GM12864 (cell line): Measurements from ENCODE around the gene PRRC2B.

Experiments
- DNase-seq: peaks from one replicate; pipeline ENCODE4 v3.0.0-alpha.2; 2011; ENCODE audit warnings: low read depth
- H3K4me3 ChIP-seq: 2 replicates; pipeline ENCODE4 v1.5.1; 2011; ENCODE audit warnings: mild to moderate bottlenecking, low read depth, low read length, control low read depth
- TF ChIP-seq, protein P1 (sequence below): IDR thresholded peaks from 2 replicates; pipeline ENCODE4 v1.5.1; 2011; ENCODE audit warnings: low read depth, mild to moderate bottlenecking, moderate library complexity, low read length, control low read depth, inconsistent platforms; ENCODE audit errors: missing control alignments

Gene PRRC2B

GRCh38 chr9:131476777-131477345 lies 83.0 kb downstream of the PRRC2B start:
- H3K4me3 ChIP-seq: no peak overlapping the region
- DNase-seq: no peak
- TF ChIP-seq, protein P1, sequence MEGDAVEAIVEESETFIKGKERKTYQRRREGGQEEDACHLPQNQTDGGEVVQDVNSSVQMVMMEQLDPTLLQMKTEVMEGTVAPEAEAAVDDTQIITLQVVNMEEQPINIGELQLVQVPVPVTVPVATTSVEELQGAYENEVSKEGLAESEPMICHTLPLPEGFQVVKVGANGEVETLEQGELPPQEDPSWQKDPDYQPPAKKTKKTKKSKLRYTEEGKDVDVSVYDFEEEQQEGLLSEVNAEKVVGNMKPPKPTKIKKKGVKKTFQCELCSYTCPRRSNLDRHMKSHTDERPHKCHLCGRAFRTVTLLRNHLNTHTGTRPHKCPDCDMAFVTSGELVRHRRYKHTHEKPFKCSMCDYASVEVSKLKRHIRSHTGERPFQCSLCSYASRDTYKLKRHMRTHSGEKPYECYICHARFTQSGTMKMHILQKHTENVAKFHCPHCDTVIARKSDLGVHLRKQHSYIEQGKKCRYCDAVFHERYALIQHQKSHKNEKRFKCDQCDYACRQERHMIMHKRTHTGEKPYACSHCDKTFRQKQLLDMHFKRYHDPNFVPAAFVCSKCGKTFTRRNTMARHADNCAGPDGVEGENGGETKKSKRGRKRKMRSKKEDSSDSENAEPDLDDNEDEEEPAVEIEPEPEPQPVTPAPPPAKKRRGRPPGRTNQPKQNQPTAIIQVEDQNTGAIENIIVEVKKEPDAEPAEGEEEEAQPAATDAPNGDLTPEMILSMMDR: no peak

DNA sequence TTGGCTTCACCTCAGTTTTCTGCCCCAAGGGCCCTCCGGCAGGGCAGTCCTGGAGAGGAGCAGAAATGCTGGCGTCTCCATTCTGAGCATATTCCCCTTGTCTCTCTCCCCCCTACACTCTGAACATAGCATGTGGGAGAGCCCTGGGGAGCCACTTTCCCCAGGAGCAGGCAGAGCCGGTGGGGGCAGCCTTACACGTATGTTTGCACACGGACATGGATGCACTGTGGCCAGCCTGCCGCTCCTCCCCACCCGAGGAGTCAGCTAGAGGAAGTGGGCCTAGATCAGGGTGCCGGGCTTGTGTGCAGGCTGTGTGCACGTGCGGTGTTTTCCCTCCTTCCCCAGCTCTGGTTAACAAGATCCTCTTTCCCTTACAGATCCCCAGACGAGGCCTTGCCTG lies 83.5 kb downstream of the PRRC2B start:
- H3K4me3 ChIP-seq: no peak overlapping the region
- no peak for DNase-seq
- TF ChIP-seq, protein P1: no peak

DNA sequence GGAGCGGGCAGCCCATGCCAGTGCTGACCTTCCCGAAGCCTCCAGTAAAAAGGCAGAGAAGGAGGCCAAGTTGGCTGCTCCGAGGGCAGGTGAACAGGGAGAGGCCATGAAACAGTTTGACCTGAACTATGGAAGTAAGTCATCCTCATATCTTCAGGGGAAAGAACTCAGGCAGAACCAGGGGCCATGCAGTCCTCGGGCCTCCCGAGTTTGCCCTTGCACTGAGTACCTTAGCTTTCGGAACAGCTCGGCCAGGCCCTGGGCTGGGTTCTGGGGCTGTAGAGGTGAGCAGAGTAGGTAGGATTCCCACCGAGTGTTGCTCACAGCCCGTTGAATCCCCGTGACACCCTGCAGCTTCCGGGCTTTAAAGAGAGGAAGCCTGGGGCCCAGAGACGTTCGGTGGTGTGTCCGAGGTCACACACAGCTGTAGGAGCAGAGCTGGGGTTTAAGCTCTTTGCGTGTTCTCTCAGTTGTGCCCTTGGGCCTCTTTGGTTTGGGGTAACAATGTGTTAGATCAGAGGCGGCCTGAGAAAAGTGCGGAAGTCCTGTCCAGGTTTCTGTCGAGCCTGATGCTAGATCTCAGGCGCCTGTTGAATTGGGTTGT lies 84.0 kb downstream of the PRRC2B start:
- TF ChIP-seq, protein P1: no peak
- no peak for DNase-seq
- H3K4me3 ChIP-seq: no peak overlapping the region

DNA sequence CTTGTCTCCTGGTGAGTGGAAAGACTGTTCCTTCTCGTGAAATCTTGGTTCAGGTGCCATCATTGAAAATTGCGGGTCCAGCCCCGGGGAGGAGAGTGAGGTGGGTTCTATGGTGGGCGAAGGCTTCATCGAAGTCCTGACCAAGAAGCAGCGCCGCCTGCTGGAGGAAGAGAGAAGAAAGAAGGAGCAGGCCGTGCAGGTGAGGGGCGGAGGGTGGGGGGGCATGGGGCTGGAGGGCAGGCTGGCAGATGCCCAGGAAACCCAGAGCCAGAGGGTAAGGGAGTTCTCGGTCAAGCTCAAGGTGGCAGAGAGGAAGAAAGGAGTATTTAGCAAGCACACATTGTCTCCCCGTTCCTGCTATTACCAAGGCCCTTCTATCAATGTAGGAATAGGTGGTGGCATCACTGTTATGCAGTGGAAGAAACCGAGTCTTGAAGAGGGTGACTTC lies 84.6 kb downstream of the PRRC2B start:
- no peak overlapping the region for H3K4me3 ChIP-seq
- TF ChIP-seq, protein P1: peak; percentile 71
- no peak for DNase-seq

- H3K4me3 ChIP-seq: no peak overlapping the region
- TF ChIP-seq, protein P1: no peak
- no peak for DNase-seq
These were observed 85.0 kb downstream of the PRRC2B start for GRCh38 chr9:131478911-131479310.

- DNase-seq: no peak
- TF ChIP-seq, protein P1: no peak
- no peak overlapping the region for H3K4me3 ChIP-seq
These were observed 86.4 kb downstream of the PRRC2B start for GRCh38 chr9:131480258-131480657.
